NCI-H748 treated with DMSO at 0.1 percent for 48 hours (cell line): ENCODE measurements around the gene RRH.

Experiments
- DNase-seq: peaks from one replicate; lab custom pipeline; 2025; lab: John Stamatoyannopoulos, UW

The RRH gene

DNA sequence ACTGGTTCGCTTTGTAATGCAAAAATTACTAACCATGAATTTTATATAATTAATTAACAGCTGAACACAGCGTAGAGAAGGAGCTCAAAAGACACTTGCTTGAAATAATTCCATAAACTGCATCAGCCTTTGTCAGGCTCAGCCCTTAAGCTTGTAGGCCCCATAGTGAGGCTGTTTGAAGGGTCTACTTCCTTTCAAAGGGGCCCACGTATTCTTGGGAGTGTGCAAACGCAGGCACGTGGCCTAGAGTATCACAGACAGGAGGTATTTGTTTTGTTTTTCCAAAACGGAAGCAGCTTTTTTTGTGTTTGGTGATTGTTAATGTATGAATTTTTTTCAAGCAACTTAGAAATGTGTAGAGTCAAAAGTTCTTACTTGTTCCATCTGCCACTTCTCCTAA lies 59.3 kb downstream of the RRH start:
- DNase-seq = no peak

DNA sequence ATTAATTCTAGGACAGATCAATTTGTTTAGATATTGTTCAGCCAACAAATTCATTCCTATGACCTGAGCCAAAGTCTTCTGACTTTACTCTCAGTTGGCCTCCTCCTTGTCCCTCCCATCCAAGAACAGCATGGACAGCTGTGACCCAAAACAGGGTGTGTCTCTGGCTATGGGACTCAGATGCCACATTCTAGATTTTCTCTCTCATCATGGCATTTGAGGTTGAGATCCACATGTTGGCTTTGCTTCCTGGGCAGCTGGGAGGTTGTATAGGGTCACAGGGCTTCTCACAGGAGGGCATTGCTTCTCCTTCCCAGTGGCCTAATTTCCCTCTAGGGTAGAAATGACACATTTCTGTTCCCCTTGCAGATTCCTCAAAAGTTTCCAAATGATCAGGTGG lies 62.3 kb downstream of the RRH start:
- DNase-seq = no peak
